Measurements from ENCODE around the gene ITPR2.

DNA sequence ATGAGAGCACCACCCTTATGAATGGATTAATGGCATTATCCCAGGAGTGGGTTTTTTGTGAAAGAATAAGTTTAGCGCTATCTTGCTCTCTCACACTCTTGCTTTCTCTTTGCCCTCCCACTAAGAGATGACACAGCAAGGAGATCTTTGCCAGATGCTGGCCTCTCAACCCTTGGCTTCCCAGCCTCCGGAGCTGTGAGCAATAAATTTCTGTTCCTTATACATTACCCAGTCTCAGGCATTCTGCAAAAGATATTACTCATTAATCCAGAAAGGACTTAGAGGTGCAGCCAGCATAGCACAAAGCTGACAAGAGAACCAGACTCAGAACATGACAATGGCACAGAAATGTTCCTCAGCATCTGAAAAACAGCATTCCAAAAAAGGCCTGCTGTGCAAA is 190.6 kb downstream of the ITPR2 start:
- TF ChIP-seq, protein P1, sequence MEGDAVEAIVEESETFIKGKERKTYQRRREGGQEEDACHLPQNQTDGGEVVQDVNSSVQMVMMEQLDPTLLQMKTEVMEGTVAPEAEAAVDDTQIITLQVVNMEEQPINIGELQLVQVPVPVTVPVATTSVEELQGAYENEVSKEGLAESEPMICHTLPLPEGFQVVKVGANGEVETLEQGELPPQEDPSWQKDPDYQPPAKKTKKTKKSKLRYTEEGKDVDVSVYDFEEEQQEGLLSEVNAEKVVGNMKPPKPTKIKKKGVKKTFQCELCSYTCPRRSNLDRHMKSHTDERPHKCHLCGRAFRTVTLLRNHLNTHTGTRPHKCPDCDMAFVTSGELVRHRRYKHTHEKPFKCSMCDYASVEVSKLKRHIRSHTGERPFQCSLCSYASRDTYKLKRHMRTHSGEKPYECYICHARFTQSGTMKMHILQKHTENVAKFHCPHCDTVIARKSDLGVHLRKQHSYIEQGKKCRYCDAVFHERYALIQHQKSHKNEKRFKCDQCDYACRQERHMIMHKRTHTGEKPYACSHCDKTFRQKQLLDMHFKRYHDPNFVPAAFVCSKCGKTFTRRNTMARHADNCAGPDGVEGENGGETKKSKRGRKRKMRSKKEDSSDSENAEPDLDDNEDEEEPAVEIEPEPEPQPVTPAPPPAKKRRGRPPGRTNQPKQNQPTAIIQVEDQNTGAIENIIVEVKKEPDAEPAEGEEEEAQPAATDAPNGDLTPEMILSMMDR (IDR thresholded peaks at IDR 0.05): no peak
- TF ChIP-seq POLR2A (IDR thresholded peaks at IDR 0.05): no peak

All from lower leg skin (tissue), 3 donors.